ENCODE results near the gene HORMAD2.

Gene HORMAD2

DNA sequence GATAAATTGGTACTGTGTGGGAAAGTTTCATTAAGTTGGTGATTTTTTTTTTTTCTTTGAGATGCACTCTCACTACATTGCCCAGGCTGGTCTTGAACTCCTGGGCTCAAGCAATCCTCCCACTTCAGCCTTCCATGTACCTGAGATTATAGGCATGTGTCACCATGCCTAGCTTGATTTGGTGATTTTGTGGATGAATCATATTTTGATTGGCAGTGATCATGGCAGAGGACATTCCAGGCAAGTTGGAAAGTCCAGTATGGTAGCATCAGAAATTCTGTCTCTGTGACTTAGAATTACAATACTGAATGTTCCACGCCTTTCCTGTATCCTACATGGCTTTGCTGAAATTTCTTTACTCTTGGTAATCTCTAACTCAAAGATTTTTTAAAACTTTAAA lies 49.4 kb downstream of the HORMAD2 start:
- ChIA-PET POLR2A (no interaction called here), CTCF (interaction anchor here (0.6 to 1.0 kb wide), 3 partner anchors 12 to 108 kb away, joined by 3 read pairs; no protein-coding TSS in a partner anchor)
- peak; percentile 17; the same call in 1 of the 2 replicates for TF ChIP-seq PRDM1 (tag by site-specific recombination; IDR thresholded peaks at IDR 0.05)
- TF ChIP-seq, protein P1, sequence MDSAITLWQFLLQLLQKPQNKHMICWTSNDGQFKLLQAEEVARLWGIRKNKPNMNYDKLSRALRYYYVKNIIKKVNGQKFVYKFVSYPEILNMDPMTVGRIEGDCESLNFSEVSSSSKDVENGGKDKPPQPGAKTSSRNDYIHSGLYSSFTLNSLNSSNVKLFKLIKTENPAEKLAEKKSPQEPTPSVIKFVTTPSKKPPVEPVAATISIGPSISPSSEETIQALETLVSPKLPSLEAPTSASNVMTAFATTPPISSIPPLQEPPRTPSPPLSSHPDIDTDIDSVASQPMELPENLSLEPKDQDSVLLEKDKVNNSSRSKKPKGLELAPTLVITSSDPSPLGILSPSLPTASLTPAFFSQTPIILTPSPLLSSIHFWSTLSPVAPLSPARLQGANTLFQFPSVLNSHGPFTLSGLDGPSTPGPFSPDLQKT (IDR thresholded peaks at IDR 0.05; ENCODE audit: borderline replicate concordance, low read depth, low read length): no peak
- TF ChIP-seq ZNF843 (tag by site-specific recombination; IDR thresholded peaks at IDR 0.05): no peak
- Histone ChIP-seq H3K27ac (ENCODE audit: extremely low read depth, low read depth, low read length) (no peak overlapping the region), H3K9me3 (ENCODE audit: control insufficient read depth, insufficient read depth, low read depth, low read length) (no peaks in the 10 kb centered on the region), H3K4me1 (ENCODE audit: control insufficient read depth, insufficient read depth, low read length) (no peaks in the 10 kb centered on the region), H3K4me3 (ENCODE audit: low read depth, low read length) (no peak overlapping the region), H3K36me3 (ENCODE audit: control insufficient read depth in 2 of 2, insufficient read depth in 1 of 2, low read length in 2 of 2) (no peaks in the 10 kb centered on the region; a peak in 1 of 3 replicates)

DNA sequence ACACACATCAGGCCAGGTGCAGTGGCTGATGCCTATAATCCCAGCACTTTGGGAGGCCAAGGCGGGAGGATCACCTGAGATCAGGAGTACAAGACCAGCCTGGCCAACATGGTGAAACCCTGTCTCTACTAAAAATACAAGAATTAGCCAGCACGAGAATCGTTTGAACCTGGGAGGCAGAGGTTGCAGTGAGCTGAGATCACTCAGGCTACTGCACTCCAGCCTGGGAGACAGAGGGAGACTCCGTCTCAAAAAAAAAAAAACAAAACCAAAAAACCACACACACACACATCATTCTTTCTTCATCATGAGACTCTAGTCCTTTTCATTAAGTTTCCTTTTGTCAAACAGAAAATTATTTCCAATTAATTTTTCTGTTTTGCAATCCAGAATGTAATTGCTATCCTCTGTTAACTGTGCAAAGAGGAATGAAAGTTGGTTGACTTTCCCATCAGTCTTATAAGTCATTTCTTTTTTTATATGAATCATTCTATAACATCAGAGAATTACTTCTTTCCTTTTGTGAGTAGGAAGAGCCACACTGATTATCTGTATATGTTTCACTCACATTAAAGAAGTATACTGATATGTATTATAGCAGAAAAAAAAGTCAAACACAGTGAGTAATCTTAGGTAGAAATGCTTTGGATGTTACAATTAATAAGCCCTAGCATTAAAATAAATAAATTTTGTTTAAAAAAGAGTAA lies 52.2 kb downstream of the HORMAD2 start:
- Histone ChIP-seq H3K36me3 (ENCODE audit: control insufficient read depth in 2 of 2, insufficient read depth in 1 of 2, low read length in 2 of 2) (no peaks in the 10 kb centered on the region; a peak in 1 of 3 replicates), H3K4me1 (ENCODE audit: control insufficient read depth, insufficient read depth, low read length) (no peaks in the 10 kb centered on the region), H3K27ac (ENCODE audit: extremely low read depth, low read depth, low read length) (no peak overlapping the region), H3K9me3 (ENCODE audit: control insufficient read depth, insufficient read depth, low read depth, low read length) (no peaks in the 10 kb centered on the region), H3K4me3 (ENCODE audit: low read depth, low read length) (no peak overlapping the region)
- POLR2A ChIA-PET: no interaction called here
- CTCF ChIA-PET: interaction anchor here (1.2 kb wide), 1 partner anchor 148 kb away, joined by 5 read pairs; no protein-coding TSS in a partner anchor
- TF ChIP-seq, protein P2, sequence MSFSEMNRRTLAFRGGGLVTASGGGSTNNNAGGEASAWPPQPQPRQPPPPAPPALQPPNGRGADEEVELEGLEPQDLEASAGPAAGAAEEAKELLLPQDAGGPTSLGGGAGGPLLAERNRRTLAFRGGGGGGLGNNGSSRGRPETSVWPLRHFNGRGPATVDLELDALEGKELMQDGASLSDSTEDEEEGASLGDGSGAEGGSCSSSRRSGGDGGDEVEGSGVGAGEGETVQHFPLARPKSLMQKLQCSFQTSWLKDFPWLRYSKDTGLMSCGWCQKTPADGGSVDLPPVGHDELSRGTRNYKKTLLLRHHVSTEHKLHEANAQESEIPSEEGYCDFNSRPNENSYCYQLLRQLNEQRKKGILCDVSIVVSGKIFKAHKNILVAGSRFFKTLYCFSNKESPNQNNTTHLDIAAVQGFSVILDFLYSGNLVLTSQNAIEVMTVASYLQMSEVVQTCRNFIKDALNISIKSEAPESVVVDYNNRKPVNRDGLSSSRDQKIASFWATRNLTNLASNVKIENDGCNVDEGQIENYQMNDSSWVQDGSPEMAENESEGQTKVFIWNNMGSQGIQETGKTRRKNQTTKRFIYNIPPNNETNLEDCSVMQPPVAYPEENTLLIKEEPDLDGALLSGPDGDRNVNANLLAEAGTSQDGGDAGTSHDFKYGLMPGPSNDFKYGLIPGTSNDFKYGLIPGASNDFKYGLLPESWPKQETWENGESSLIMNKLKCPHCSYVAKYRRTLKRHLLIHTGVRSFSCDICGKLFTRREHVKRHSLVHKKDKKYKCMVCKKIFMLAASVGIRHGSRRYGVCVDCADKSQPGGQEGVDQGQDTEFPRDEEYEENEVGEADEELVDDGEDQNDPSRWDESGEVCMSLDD (tag by site-specific recombination; IDR thresholded peaks at IDR 0.05): no peak
- TF ChIP-seq ZNF654 (tag by site-specific recombination; IDR thresholded peaks at IDR 0.05; ENCODE audit: low read depth): no peak
- no peak for TF ChIP-seq ZNF324 (tag by site-specific recombination; IDR thresholded peaks at IDR 0.05)
- TF ChIP-seq ZNF501 (tag by site-specific recombination; IDR thresholded peaks at IDR 0.05): no peak
- TF ChIP-seq ZNF37A (tag by site-specific recombination; IDR thresholded peaks at IDR 0.05): no peak
- TF ChIP-seq ZSCAN16 (tag by site-specific recombination; IDR thresholded peaks at IDR 0.05): no peak
- TF ChIP-seq KLF16 (tag by site-specific recombination; IDR thresholded peaks at IDR 0.05): no peak
- TF ChIP-seq ZNF132 (tag by site-specific recombination; IDR thresholded peaks at IDR 0.05; ENCODE audit: borderline replicate concordance): no peak
- TF ChIP-seq, protein P3, sequence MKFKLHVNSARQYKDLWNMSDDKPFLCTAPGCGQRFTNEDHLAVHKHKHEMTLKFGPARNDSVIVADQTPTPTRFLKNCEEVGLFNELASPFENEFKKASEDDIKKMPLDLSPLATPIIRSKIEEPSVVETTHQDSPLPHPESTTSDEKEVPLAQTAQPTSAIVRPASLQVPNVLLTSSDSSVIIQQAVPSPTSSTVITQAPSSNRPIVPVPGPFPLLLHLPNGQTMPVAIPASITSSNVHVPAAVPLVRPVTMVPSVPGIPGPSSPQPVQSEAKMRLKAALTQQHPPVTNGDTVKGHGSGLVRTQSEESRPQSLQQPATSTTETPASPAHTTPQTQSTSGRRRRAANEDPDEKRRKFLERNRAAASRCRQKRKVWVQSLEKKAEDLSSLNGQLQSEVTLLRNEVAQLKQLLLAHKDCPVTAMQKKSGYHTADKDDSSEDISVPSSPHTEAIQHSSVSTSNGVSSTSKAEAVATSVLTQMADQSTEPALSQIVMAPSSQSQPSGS (tag by site-specific recombination; IDR thresholded peaks at IDR 0.05; ENCODE audit: low read depth): no peak
- no peak for TF ChIP-seq ZBTB17 (tag by site-specific recombination; IDR thresholded peaks at IDR 0.05)
- no peak for TF ChIP-seq PRDM1 (tag by site-specific recombination; IDR thresholded peaks at IDR 0.05)
- no peak for TF ChIP-seq ZNF677 (tag by site-specific recombination; IDR thresholded peaks at IDR 0.05)
- TF ChIP-seq ZFP37 (tag by site-specific recombination; IDR thresholded peaks at IDR 0.05): no peak
- no peak for TF ChIP-seq ZBTB7A (tag by site-specific recombination; IDR thresholded peaks at IDR 0.05; ENCODE audit: low read depth)
- TF ChIP-seq, protein P4, sequence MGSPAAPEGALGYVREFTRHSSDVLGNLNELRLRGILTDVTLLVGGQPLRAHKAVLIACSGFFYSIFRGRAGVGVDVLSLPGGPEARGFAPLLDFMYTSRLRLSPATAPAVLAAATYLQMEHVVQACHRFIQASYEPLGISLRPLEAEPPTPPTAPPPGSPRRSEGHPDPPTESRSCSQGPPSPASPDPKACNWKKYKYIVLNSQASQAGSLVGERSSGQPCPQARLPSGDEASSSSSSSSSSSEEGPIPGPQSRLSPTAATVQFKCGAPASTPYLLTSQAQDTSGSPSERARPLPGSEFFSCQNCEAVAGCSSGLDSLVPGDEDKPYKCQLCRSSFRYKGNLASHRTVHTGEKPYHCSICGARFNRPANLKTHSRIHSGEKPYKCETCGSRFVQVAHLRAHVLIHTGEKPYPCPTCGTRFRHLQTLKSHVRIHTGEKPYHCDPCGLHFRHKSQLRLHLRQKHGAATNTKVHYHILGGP (tag by site-specific recombination; IDR thresholded peaks at IDR 0.05): no peak
- TF ChIP-seq HOXA7 (CRISPR knock-in tag; IDR thresholded peaks at IDR 0.05; ENCODE audit: borderline replicate concordance): no peak
